Fibroblast of skin of scalp (primary cell): ENCODE measurements around the gene DLGAP4.
"Not testable (repeated sequence)": the region's sequence is repeated elsewhere in the genome, so short reads cannot be mapped to it uniquely, and the experiment has no call there.

ENCODE experiments used
- DNase-seq: peaks from one replicate; pipeline ENCODE4 v3.0.0-alpha.2; 2013

DLGAP4 gene

DNA sequence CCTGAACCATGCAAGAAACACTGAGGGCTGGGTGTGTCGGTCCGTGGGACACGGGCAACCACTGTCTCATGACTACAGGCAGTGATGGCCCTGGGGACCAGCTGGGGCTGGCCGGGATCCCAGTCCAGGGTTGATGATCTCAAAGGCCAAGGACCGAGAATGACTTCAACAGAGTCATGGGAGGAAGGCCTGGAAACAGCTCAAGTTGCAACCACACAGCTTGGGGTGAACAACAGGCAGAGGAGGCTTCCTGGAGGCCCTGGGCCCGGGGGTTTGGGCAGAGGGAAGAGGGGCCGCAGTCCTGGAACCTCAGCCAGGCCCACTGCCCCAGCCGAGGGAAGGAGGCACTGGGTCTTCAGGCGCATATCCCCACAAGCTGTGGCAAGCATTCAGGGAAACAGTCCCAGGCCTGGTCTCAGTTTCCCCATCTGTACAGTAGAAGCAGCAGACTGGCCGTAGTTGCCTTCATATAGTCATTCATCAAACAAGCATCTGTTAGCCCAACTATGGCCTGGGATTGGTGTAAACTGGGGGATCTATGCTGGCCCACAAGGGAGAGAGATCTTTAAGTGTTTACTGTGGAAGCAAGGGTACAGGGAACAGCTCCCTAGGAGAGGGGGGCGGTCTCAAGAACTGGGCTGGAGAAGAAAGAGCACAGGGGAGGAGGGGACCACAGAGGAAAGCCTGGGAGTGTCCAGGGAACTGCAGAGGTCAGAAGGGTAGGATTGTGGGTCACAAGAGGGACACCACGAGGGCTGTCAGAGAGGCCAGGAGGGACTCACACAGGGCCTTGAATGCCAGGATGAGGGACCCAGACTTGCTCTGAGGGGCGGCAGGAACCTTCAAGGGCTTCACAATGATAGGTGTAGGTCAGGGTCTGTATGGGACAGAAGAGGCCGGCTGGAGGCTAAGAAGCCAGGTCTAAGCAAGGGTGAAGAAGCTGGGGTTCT, 237.3 kb downstream of the DLGAP4 start:
- peak; percentile 83 for DNase-seq

DNA sequence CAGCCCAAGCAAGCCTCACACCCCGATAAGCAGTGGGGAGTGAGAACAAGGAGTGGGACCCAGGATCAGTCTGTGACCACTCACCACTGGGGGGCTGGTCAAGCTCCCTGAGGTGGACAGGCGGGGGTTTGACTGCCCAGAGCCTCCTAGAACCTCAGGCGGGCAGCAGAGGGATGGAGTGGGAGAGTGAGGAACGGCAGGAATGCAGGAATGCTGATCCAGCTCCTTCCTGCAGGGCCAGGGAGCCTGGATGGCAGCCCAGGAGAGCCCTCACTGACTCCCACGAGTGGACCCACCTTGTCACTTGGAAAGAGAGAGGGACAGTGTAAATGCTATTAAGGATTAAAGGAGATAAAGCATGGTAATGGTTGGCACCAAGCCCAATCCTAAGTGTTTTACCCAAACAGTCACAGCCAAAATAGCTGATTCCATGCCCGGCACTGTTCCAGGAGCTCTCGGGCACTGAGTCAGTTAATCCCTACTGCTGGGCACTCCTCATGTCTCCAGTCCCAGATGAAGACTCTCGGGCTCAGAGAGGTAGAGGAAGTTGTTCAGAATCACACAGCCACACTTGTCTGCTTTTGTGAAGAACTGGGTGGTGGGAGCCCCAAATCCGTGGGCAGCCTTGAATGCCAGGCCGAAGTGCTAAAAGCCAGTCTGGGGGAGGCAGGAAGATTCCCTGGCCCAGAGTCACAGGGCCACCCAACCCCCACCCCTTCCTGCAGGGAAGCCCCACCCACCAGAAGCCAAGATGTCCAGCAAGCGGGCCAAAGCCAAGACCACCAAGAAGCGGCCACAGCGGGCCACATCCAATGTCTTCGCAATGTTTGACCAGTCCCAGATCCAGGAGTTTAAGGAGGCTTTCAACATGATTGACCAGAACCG, 238.2 kb downstream of the DLGAP4 start:
- DNase-seq = peak; percentile 47

DNA sequence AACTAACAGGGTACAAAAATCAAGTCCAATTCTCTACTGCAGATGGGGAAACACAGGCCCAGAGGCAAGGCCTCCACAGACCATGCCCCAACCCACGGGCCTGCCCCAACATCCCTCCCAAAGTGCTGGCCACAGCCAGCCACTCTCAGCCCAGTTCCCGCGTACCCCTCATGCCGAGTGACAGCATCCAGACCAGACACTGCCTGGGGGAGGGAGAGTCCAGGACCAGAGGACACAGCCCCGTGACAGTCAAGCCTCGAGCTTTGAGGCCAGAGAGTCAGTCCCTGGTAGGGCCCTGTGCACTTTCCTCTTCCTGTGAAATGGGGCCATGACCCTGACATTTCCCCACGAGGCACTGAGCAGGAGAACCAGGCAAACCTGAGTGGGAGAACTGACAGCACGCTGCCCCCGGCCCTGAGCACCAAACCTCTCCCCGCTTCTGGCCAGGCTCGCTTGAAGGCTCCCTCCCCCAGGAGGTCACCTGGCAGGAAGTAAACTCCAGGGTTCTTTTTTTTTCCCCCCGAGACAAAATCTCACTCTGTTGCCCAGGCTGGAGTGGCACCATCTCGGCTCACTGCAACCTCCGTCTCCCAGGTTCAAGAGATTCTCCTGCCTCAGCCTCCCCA, 240.1 kb downstream of the DLGAP4 start:
- DNase-seq = no peak

DNA sequence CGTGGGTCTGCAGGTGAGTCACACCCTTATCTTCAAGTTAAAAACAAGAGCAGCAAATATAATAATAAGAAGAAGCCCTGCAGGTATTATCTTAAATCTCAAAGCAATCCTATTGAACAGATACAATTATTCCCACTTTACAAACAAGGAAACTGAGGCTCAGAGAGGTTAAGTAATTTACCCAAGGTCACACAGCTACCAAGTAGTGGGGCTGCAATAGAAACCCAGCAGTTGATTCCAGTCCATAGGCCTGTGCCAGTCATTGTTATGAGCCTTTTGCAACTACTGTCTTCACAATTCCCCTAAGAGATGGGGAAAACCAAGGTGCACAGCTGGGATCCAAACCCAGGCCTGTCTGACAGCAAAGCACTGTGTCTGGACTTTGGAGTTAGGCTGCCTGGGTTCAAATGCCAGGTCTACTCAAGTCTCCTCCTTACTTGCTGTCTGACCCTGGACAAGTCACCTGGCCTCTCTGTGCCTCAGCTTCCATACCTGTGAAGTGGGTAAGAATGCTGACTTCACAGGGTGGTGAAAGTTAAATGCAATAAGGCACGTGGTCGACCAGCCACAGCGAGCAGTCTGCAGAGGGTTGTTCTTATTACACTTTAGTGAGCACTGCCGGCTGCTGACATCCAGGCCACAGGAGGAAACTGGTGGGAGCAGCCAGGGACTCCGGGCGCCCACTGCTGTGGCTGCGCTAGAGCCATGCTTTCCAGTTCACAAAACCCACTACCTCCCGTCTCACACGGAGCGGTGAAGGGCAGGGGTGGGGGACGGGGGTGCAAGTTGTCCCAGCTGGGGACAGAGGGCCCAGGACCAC, 241.3 kb downstream of the DLGAP4 start:
- no peak for DNase-seq

DNA sequence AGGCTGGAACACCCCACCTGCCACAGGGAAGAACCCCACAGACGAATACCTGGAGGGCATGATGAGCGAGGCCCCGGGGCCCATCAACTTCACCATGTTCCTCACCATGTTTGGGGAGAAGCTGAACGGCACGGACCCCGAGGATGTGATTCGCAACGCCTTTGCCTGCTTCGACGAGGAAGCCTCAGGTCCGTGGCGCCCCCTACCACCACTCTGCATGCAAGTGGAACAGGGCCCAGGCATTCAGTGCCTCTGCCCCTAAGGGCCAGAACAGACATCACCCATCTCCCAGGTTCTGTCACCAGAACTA, 241.8 kb downstream of the DLGAP4 start:
- DNase-seq = no peak

DNA sequence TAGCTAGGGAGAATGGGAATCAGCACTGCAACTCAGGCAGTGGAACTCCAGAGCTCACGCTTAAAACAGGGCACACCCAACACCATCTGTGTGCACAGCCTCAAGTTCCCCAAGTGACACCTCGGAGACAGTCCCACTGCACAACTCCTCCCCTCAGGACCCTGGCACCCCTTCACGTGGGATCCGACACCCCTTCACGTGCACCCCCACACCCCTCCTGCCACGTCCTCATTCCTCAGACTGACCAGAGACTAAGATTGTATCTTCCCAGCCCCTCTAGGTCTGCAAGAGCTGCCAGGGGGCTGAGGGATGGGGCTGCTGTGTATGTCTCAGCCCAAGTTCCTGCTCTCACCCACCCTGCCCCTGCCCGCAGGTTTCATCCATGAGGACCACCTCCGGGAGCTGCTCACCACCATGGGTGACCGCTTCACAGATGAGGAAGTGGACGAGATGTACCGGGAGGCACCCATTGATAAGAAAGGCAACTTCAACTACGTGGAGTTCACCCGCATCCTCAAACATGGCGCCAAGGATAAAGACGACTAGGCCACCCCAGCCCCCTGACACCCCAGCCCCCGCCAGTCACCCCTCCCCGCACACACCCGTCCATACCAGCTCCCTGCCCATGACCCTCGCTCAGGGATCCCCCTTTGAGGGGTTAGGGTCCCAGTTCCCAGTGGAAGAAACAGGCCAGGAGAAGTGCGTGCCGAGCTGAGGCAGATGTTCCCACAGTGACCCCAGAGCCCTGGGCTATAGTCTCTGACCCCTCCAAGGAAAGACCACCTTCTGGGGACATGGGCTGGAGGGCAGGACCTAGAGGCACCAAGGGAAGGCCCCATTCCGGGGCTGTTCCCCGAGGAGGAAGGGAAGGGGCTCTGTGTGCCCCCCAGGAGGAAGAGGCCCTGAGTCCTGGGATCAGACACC, 242.8 kb downstream of the DLGAP4 start:
- DNase-seq = no peak

DNA sequence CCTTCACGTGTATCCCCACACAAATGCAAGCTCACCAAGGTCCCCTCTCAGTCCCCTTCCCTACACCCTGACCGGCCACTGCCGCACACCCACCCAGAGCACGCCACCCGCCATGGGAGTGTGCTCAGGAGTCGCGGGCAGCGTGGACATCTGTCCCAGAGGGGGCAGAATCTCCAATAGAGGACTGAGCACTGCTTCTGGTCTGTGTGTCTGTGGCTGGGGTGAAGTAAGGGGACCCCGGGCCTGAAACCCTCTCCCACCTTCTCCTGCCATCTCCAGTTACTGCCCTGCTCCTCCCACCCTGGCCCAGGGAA, 243.4 kb downstream of the DLGAP4 start:
- DNase-seq = no peak

DNA sequence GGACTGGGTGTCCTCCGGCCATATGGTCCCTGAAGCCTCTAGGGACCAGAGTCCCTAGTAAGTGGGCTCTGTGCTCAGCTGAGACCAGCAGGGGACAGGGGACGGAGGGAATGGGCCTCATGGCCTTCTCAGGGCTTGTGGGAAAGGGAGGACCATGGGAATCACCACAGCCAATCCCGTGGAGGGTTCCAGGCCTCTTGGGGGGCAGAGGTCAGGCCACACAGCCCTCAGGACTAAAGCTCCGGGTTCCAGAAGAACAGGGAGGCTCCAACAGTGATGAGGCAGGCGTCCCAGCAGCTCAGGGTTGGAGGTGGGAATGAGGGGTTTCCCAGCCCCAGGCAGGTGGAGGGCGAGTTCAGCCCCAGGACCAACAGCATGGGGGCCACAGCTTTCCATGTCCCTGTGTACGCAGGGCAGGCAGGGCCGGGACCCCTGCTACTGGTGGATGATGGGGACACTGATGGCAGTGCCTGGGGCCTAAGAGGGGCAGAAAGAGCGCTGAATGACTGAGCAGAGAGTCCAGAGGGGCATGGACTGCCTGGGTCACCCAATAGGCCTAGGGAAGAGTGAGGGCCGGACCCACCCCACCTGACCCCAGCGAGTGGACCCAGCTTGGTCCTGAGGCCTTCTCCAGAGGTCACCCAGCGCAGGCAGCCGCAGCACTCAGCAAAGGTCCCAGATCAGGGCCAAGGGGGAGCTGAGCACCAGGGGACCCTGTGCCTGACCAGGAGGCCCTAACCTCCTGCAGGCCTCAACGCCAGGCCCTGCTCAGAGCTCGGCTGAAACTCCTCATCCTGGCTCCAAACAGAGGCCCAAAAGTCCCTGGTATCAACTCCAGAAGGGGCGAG, 244.0 kb downstream of the DLGAP4 start:
- DNase-seq = peak; percentile 54

DNA sequence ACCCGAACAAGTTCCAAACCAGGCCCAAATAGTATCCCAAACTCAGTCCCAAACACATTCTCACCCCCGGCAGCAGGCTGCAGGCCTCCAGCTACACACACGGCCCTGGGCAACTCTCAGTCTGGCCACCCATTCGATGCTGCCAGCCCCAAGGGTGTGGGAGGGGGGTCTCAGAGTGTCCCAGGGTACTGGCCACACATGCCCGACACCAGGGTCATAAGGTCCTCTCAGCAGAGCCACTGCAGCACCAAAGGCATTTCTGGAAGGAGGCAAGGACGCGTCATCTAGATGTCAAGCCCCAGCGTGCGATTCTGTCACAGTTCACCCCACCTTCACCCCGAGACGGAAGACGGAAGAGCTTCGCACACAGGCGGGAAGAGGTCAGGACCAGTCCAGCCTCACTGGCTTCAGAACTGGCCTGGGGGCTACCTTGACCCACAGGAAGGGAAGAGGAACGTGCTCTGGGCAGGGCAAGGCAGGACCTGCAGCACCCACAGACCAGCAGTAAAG, 244.7 kb downstream of the DLGAP4 start:
- DNase-seq = peak; percentile 60

DNA sequence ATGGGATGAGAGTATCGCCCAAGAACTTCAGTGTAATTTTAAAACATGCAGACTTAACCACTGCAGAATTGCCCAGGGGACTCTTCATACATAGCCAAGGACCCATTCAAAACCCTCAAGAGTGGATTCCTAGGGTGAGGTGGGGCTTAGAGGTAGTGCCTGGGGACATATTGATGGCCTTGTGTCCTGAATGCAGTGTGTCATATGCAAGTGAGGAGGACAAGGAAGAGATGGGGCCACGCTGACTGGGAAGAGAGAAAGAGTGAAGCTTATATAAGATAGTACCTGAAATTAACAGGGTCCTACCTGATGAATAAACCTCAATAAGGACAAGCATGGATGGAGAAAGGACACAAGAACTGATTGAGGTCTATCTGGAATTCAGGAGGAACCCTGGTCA, 249.1 kb downstream of the DLGAP4 start:
- no peak for DNase-seq

DNA sequence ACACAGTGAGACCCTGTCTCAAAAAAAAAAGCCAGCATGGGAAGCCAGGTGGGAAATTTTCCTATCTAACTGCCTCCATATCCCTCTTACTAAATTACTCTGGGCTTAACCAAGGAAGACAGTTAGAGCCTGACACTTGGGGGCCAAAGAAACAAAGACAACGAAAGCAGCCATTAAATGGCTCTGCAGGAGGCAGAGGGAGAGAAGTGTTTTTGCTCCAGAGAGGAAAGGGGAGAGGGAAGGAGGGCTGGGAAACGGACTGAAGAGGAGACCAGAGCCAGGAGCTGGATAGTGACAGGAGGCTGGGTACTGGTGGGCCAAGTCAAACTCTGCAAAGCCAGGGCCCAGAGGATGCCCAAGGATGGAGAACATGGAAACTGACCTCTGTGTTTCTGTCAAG, 256.6 kb downstream of the DLGAP4 start:
- no peak for DNase-seq

DNA sequence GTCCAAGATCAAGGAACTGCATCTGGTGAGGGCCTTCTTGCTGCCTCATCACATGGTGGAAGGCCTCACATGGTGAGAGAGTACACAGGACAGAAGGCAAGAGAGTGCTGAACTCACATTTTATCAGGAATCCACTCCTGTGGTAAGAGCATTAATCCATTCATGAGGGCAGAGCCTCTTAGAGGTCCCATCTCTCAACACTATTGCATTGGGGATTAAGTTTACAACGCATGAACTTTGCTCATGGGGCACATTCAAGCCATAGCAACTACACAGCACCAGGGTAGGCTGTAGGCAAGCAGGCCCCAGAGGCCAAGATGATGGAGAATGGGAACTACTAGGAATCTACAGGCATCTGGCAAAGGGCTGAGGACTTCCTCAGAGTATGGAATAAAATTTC, 257.2 kb downstream of the DLGAP4 start:
- no peak for DNase-seq

DNA sequence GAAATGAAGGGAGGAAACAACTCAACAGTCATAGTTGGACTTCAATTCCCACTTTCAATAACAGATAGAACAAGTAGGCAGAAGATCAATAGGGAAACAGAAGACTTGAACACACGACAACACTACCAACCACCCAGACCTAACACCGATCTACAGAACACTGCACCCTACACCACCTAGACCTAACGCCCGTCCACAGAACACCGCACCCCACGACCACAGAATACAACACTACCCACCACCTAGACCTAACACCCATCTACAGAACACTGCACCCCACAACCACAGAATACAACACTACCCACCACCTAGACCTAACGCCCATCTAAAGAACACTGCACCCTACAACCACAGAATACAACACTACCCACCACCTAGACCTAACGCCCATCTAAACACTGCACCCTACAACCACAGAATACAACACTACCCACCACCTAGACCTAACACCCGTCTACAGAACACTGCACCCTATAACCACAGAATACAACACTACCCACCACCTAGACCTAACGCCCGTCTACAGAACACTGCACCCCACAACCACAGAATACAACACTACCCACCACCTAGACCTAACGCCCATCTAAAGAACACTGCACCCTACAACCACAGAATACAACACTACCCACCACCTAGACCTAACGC, 258.1 kb downstream of the DLGAP4 start:
- DNase-seq = not testable (repeated sequence)

DNA sequence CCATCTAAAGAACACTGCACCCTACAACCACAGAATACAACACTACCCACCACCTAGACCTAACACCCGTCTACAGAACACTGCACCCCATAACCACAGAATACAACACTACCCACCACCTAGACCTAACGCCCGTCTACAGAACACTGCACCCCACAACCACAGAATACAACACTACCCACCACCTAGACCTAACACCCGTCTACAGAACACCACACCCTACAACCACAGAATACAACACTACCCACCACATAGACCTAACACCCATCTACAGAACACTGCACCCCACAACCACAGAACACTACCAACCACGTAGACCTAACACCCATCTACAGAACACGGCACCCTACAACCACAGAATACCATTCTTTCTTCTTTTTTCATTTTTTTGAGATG, 258.6 kb downstream of the DLGAP4 start:
- DNase-seq = not testable (repeated sequence)

DNA sequence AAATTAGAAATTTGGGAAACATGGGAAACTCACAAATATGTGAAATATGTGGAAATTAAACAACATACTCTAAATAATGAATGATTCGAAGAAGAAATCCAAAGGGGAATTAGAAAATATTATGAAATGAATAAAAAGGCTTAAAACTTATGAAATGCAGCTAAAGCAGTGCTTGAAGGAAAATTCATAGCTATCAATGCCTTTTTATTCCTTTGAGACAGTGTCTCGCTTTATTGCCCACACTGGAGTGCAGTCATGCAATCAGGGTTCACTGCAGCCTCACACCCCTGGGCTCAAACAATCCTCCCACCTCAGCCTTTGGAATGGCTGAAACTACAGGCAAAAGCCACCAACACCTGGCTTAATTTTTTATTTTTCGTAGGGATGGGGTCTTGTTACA, 259.4 kb downstream of the DLGAP4 start:
- no peak for DNase-seq

DNA sequence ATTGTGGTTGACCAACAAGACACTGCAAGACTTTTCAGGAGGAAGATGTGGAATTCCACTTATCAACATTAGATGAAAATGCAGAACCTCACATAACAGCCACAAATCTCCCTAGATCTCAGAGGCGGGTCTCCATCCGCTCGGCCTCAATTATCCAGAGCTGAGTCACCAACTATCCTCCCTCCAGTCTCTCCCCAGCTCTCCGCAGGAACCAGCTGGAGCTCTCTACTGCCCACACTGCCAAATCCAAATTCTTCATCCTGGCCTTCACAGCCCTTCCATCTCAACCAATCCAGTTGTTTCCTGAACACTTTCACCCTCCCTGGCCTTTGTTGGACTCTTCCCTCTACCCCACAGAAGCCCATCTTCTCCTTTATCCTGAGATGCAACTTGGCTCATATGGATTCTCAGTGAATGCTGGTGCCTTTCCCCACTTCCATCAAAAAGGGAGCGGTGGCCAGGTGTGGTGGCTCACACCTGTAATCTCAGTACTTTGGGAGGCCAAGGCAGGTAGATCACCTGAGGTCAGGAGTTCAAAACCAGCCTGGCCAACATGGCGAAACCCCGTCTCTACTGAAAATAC, 263.8 kb downstream of the DLGAP4 start:
- DNase-seq = peak; percentile 61

DNA sequence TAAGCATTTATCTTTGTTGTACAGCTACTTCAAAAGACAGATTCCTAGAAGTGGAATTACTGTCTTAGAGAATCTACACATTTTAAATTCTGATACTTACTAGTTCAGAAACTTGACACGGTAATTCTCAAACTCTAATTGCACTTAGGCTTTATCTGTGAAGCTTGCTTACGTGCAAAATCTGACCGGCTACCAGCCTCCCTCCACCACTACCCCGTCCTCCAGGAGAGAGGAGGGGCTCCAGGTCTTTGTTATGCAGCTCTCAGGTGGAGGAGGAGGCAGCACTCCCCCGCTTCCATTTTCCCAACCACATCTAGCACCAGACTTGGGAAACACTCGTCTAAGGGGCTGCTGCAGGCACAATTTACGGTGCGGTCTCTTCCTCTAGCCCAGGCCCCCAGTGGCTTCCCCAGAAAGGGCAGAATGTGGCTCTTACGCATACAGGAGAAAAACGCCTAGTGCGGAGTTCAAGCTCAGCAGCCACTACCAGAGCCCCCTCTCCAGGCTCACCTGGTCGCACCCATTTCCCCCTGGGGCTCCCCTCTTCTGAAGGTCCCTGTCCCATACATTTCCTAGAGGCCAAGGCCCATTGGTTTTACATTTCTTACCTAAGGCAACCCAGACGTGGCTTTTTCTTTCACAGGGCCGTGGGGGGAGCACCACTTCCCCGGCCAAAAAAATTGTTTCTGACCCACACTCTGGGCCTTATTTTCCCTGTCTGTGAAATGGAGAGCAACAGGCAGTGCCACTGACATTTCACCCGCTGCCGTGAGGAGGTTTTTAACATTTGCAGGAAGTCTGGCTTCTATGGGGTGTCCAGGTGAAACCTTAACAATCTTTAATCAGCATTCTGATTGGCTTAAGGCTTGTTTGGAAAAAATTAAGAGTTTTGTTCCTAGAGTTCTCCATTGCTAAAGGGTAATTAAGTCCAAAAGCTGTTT, 265.7 kb downstream of the DLGAP4 start:
- no peak for DNase-seq

DNA sequence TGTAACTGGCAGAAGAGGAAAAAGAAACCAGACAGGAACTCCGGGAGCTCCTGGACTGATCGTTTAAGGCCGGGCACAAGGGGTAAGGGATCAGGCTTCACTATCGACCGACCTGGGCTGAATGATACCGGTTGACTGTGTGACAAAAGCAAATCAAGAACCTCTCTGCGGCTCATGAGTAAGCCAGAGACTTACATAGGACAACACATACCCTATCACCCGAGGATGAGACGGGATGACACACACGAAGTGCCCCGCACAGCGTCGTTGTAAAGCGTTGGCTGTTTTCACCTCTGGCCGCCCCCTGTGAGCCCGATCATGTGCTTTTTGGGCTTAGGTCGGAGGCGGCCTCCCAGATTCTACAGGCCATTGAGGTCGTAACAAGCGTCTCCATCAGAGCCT, 266.6 kb downstream of the DLGAP4 start:
- DNase-seq = peak; percentile 22
